Measurements from ENCODE around the gene IFIT5. TPM values are rescaled to one million over a fixed set of nuclear protein-coding genes. Genes with fewer than 3 reads are reported as not detected.
A peak's percentile ranks its signal among the peaks of the same experiment; 100 is the strongest.

Gene IFIT5
- total and polyA plus RNA-seq, 2 experiments from 2014 or later = 20.7 to 25.9 TPM

GRCh38 chr10:89377705-89378637 is 36.4 kb upstream of the IFIT5 start, which contains the start of gene IFIT1B:
Gene IFIT1B, plus strand, starts transcription at chr10:89378056. Its CDS starts 80 bp downstream, at chr10:89378136.
- Histone ChIP-seq H3K4me2 (ENCODE audit: unreplicated experiment) (no peak within 1 kb of the TSS), H3K4me3 (no peak within 1 kb of the TSS), H4K20me1 (ENCODE audit: insufficient read depth) (no peaks in the 10 kb centered on the region), H3K4me1 (ENCODE audit: insufficient read depth) (peaks cover 18% of the 10 kb centered on the region), H3K79me2 (ENCODE audit: insufficient read depth) (no peaks in the 10 kb centered on the region), H3K9ac (no peak within 1 kb of the TSS), H3K9me3 (ENCODE audit: low read depth) (no peaks in the 10 kb centered on the region), H3K27ac (no peak within 1 kb of the TSS), H3F3A (ENCODE audit: insufficient read depth) (peaks cover 21% of the 10 kb centered on the region), H3K9me2 (ENCODE audit: insufficient read depth) (no peaks in the 10 kb centered on the region), H3K27me3 (replicated peaks; ENCODE audit: insufficient read depth) (no peaks in the 10 kb centered on the region), H3K36me3 (ENCODE audit: low read depth) (no peaks in the 10 kb centered on the region), H2AFZ (no peak within 1 kb of the TSS)
- WGBS, 2 experiments (ENCODE audit: low coverage in 1 of 2, low lambda C conversion rate in 2 of 2, missing lambda C conversion rate in 2 of 2) = 82 to 84% methylated on average over 5 of the region's 5 CpGs
- no peak for TF ChIP-seq EZH2 (IDR thresholded peaks at IDR 0.05; ENCODE audit: insufficient read depth, poor library complexity, severe bottlenecking)
- no peak for TF ChIP-seq EZH2phosphoT487 (IDR thresholded peaks at IDR 0.05; ENCODE audit: insufficient read depth, low read depth)
- in situ Hi-C loops (cut with MboI) = loop anchor here (25.0 kb wide), 1 partner anchor 341 kb away; no protein-coding TSS in a partner anchor
- DNase-seq = no peak

- peaks cover 11% of the 10 kb centered on the region for H3F3A ChIP-seq (ENCODE audit: insufficient read depth)
- H3K4me3 ChIP-seq = no peak overlapping the region
- H3K27ac ChIP-seq = no peak overlapping the region
- no peak overlapping the region for H3K4me2 ChIP-seq (ENCODE audit: unreplicated experiment)
- H3K36me3 ChIP-seq (ENCODE audit: low read depth) = no peaks in the 10 kb centered on the region
- H3K27me3 ChIP-seq (replicated peaks; ENCODE audit: insufficient read depth) = no peaks in the 10 kb centered on the region
- peaks cover 8% of the 10 kb centered on the region for H3K4me1 ChIP-seq (ENCODE audit: insufficient read depth)
- H3K79me2 ChIP-seq (ENCODE audit: insufficient read depth) = no peaks in the 10 kb centered on the region
- H3K9me3 ChIP-seq (ENCODE audit: low read depth) = no peaks in the 10 kb centered on the region
- no peaks in the 10 kb centered on the region for H3K9me2 ChIP-seq (ENCODE audit: insufficient read depth)
- DNase-seq = no peak
- TF ChIP-seq EZH2 (IDR thresholded peaks at IDR 0.05; ENCODE audit: insufficient read depth, poor library complexity, severe bottlenecking) = no peak
- TF ChIP-seq EZH2phosphoT487 (IDR thresholded peaks at IDR 0.05; ENCODE audit: insufficient read depth, low read depth) = no peak
- in situ Hi-C loops (cut with MboI) = loop anchor here (25.0 kb wide), 1 partner anchor 342 kb away; no protein-coding TSS in a partner anchor
- no peak overlapping the region for H2AFZ ChIP-seq
- no peak overlapping the region for H3K9ac ChIP-seq
- no peaks in the 10 kb centered on the region for H4K20me1 ChIP-seq (ENCODE audit: insufficient read depth)
Observed at GRCh38 chr10:89379103-89379502, 35.3 kb upstream of the IFIT5 start.

- Histone ChIP-seq H3K4me1 (ENCODE audit: insufficient read depth) (peaks cover 6% of the 10 kb centered on the region; the same call in 1 of the 2 replicates), H3K36me3 (ENCODE audit: low read depth) (no peaks in the 10 kb centered on the region), H3F3A (ENCODE audit: insufficient read depth) (no peaks in the 10 kb centered on the region), H3K9me2 (ENCODE audit: insufficient read depth) (no peaks in the 10 kb centered on the region), H3K27me3 (replicated peaks; ENCODE audit: insufficient read depth) (no peaks in the 10 kb centered on the region), H3K4me2 (ENCODE audit: unreplicated experiment) (no peak overlapping the region), H3K9ac (no peak overlapping the region), H3K79me2 (ENCODE audit: insufficient read depth) (no peaks in the 10 kb centered on the region), H3K4me3 (no peak overlapping the region), H3K27ac (no peak overlapping the region), H3K9me3 (ENCODE audit: low read depth) (no peaks in the 10 kb centered on the region), H4K20me1 (ENCODE audit: insufficient read depth) (no peaks in the 10 kb centered on the region), H2AFZ (no peak overlapping the region)
- no peak for TF ChIP-seq EZH2phosphoT487 (IDR thresholded peaks at IDR 0.05; ENCODE audit: insufficient read depth, low read depth)
- TF ChIP-seq EZH2 (IDR thresholded peaks at IDR 0.05; ENCODE audit: insufficient read depth, poor library complexity, severe bottlenecking) = no peak
- in situ Hi-C loops (cut with MboI) = loop anchor here (25.0 kb wide), 1 partner anchor 345 kb away; no protein-coding TSS in a partner anchor
- peak; percentile 14 for DNase-seq
- WGBS, 2 experiments (ENCODE audit: low coverage in 1 of 2, low lambda C conversion rate in 2 of 2, missing lambda C conversion rate in 2 of 2) = 77 to 80% methylated on average over 1 of the region's 1 CpG
Observed at GRCh38 chr10:89382757-89383156, 31.6 kb upstream of the IFIT5 start.

- Histone ChIP-seq H3K4me2 (ENCODE audit: unreplicated experiment) (peak overlapping the region; percentile 1), H4K20me1 (ENCODE audit: insufficient read depth) (no peaks in the 10 kb centered on the region), H3F3A (ENCODE audit: insufficient read depth) (no peaks in the 10 kb centered on the region), H3K4me3 (no peak overlapping the region), H3K27me3 (replicated peaks; ENCODE audit: insufficient read depth) (no peaks in the 10 kb centered on the region), H2AFZ (no peak overlapping the region), H3K9me2 (ENCODE audit: insufficient read depth) (no peaks in the 10 kb centered on the region), H3K4me1 (ENCODE audit: insufficient read depth) (peaks cover 9% of the 10 kb centered on the region; the same call in 1 of the 2 replicates), H3K9ac (no peak overlapping the region), H3K36me3 (ENCODE audit: low read depth) (no peaks in the 10 kb centered on the region), H3K9me3 (ENCODE audit: low read depth) (no peaks in the 10 kb centered on the region), H3K79me2 (ENCODE audit: insufficient read depth) (no peaks in the 10 kb centered on the region), H3K27ac (no peak overlapping the region)
- WGBS, 2 experiments (ENCODE audit: low coverage in 1 of 2, low lambda C conversion rate in 2 of 2, missing lambda C conversion rate in 2 of 2) = 72 to 84% methylated on average over 4 of the region's 4 CpGs
- no peak for TF ChIP-seq EZH2 (IDR thresholded peaks at IDR 0.05; ENCODE audit: insufficient read depth, poor library complexity, severe bottlenecking)
- no peak for TF ChIP-seq EZH2phosphoT487 (IDR thresholded peaks at IDR 0.05; ENCODE audit: insufficient read depth, low read depth)
- peak; percentile 28 for DNase-seq
- in situ Hi-C loops (cut with MboI) = loop anchor here (25.0 kb wide), 1 partner anchor 347 kb away; no protein-coding TSS in a partner anchor
Observed at GRCh38 chr10:89384474-89385340, 29.7 kb upstream of the IFIT5 start.

Measured in GM23248 (cell line).